Stimulated activated CD4-positive, alpha-beta T cell treated with anti-CD3 and anti-CD28 coated beads, Interleukin-15, amount 100 ng/mL, for 24 hours (primary cell): Measurements from ENCODE around the gene SOCS7.
A peak's percentile ranks its signal among the peaks of the same experiment; 100 is the strongest.

Source experiments
- DNase-seq: peaks from one replicate; pipeline ENCODE4 v3.0.0-alpha.2; 2020

SOCS7 gene

DNA sequence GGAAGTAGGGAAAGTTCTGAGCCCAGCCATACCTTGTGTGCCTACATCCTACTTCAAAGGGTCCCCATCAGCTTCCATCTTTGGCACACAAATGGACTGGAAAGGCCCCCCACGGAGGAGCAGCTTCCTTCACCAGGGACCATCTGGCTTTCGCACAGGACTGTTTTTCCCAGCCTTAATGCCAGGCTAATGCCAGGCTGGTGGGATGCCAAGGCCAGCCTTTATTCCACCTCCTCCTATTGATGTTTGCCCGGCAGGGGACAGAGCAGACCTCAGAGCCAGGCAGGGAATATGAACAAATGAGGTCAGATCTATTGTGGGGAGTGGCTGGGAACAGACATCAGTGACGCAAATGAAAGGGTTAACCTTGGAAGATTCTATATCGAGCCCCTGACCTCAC lies 13.6 kb upstream of the SOCS7 start:
- DNase-seq, result no peak

DNA sequence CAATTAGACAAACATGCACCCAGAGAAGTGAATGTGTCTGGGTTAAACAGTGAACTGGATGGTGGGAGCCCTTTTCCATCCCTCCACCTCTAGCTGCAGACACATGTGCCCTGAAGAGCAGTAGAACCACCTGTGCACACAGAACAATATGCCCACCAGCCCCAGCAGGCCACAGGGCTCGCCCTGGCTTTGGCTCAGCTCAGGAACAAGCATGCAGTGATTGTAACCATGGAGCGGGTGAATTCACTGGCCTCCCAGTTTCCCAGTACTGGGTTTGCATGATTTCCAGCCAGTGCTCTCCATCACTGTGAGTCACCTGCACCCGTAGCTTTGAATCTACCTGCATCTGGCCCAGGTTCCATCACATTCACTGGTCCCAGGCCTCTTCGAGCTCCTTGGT lies 13.1 kb upstream of the SOCS7 start:
- DNase-seq, result no peak

DNA sequence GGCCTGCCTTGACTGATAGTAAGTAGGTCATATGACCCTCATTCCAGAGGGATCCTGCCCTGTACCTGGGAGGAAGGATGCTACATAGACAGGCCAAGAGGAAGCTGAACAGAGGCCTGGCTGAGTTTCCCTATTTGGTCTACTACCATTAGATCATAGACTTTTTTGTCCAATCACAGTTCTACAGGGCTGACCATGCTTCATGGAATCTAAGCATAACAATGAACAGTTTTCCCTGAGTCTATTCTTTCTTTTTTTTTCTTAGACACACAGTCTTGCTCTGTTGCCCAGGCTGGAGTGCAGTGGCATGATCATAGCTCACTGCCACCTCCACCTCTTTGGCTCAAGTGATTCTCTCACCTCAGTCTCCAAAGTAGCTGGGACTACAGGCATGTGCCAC lies 11.8 kb upstream of the SOCS7 start:
- no peak for DNase-seq

DNA sequence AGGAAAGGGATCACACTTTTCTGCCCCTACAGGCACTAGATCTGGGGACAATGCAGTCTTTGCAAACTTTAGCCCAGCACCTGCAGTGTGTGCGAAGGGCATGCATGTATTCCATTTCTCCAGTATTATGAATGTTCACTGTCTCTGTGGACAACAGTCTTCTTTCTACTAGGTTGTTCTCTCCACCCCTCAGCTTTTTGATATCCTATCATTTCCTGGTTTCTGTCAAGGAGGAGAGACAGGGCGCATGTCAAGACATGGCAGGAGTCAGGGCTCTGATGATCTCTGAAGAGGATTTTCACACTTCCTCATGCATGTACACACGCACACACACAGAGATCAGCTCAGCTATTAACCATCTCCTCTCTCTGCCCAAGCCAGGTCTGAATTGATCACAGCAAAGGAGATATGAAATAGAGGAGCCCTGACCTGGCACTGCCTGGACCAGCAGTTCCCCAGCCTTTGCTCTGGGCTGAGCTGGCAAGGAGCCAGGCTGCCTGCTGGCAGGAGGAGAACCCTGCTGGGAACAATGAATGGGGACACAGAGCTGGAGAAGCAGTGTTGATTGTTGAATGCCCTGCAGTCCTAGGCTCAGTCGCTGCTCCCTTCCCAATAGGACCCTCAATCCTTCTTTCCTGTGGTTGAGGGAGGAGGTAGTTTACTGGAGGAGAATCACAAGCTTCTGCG lies 10.5 kb upstream of the SOCS7 start:
- DNase-seq, result no peak

DNA sequence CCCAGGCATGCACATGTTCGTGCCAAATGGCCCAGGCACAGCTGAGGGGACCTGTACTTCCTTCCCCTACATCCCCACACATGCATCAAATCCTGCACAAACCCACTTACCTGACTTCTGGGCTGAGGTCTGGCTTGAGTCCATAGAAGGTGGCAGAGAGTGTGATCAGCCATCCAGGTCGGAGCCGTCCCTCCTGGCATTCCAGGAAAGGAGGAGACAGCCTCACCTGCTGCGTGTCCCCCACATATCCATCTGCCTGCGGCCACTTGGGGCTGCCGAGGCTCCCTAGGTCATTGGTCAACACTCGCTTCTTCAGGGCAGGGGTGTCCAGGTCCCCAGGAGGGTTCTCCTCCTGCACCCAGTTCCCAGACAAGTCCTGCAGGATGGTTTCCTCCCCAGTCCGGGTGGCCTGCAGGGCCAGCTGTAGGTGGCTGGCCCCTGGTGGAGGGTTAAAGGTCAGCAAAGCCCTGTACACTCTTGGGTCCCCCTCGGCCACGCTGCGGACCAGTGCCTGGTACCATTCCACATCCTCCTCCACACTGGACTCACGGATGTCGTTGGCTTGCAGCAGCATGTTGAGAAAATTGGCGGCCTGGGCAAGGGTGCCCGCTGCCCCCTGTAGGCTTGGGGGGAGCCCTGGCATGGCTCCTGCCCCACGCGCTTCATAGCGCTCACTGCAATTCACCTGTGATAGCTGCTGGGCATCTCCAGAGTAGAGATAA lies 8.6 kb upstream of the SOCS7 start:
- DNase-seq, result no peak

DNA sequence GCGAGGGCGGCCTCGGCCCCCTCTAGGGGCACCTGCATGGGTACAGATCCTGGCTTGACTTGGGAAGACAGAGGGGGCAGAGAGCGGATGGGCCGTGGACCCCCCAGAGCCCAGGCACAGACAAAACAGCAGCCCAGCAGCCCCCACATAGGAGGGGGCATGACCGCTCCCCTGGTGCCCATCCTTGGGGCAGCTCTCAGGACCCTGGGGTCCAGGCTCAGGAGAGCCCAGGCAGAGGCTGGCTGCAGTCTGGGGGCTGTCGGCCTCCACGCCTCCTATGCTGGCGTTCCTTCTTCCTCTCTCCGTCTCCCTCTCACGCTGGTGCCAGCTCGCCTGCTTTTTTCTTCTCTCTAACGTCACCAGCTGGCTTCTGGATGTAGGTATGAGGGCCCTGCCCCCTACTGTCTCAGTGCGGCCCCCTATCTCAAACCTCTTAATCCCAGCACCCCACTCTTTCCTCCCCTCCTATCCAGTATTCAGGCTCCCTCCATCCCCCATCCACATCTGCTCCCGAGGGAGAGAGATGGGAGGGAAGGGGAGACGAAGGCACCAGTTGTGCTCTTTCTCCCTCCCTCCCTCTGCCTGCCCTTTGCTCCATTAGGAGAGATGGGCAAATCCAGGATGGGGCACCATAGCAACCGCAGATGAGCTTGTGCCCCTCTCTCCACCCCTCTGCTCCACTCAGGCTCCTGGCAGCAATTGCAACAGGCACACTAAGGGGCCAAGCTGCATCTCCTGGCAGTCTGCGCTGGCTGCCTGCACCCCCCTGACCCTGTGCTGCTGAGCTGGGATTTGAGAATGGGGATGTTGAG lies 7.8 kb upstream of the SOCS7 start, which contains the start of gene GPR179:
GPR179 (minus strand) TSS at position 349 of the 812 bp plus-strand sequence; CDS start at position 182, 167 bp downstream.
- DNase-seq, result no peak

DNA sequence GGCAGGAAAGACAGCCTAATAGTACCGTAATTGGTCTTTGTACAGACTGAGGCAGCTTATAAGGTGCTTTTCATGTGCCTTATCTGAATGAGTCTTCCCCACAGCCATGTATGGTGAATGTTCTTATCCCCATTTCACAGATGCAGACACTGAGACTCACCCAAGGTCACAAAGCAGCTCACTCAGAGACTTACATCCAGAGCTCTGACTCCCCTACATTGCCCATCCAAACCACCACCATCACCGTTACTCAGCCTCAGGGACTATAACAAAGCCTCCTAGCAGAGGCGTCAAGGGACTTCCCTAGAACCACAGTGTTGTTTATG lies 7.3 kb upstream of the SOCS7 start:
- DNase-seq, result no peak

DNA sequence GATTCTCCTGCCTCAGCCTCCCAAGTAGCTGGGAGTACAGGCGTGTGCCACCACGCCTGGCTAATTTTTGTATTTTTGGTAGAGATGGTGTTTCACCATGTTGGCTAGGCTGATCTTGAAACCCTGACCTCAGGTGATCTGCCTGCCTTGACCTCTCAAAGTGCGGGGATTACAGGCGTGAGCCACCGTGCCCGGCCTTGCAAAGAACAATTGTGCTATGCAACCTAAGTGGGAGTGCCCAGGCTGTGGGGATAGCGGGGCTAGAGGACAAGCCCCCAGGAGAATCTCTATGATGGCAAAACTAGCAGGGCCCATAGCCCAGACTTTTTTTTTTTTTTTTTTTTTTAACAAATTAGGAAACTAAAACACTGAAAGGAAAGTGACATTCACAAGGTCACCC lies 5.9 kb upstream of the SOCS7 start:
- DNase-seq, result no peak

DNA sequence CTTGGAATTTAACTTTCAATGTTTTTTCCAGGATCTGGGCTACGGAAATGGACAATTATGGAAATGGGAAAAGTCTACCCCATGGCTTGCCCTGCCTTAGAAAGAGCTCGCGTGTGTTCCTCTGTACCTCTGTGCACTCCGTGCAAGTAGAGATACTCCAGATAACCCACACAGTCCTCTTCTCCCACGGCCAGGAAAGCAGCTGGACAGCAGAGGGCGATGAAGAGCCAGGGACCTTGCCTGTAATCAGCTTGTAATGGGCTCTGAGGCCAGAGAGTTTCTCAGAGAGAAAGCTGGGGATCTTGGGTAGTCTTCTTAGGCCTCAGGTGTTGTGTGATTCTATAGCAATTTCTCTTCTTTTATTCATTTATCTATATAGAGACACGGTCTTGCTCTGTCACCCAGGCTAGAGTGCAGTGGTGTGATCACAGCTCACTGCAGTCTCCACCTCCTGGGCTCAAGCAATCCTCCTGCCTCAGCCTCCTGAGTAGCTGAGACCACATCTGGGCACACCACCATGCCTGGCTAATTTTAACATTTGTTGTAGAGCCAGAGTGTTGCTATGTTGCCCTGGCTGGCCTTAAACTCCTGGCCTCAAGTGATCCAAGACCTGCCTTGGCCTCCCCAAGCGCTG lies 2.4 kb upstream of the SOCS7 start:
- peak; percentile 89 for DNase-seq

DNA sequence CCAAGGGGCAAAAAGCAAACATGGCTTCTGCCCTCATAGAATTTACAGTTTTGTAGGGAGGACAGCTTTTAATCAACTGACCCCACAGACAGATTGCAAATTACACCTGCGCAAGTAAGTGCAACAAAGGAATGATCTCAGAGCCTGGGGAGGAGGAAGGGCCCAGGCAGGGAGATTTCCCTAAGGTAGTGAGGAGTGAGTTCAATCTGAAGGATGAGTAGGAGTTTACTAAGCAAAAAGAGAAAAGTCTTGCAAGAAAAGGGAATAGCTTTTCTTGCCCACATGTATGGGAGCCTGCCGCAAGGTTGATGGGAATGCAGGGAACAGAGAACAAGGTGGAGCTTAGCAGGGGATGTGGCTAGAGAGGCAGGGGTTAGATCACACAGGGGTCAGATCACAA lies 1.6 kb upstream of the SOCS7 start:
- DNase-seq, result no peak

DNA sequence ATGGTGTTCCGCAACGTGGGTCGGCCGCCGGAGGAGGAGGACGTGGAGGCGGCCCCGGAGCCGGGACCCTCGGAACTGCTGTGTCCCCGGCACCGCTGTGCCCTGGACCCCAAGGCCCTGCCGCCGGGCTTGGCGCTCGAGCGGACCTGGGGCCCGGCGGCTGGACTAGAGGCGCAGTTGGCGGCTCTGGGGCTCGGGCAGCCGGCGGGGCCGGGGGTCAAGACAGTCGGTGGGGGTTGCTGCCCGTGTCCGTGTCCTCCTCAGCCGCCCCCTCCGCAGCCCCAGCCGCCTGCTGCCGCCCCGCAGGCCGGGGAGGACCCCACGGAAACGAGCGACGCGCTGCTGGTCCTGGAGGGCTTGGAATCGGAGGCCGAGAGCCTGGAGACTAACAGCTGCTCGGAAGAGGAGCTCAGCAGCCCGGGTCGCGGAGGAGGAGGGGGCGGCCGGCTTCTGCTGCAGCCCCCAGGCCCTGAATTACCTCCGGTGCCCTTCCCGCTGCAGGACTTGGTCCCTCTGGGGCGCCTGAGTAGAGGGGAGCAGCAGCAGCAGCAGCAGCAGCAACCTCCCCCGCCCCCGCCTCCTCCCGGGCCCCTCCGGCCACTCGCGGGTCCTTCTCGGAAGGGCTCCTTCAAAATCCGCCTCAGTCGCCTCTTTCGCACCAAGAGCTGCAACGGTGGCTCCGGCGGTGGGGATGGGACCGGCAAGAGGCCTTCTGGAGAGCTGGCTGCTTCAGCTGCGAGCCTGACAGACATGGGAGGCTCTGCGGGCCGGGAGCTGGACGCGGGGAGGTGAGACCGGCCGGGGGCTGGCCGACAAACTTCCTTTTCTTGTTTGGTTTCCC lies 821 bp downstream of the SOCS7 start:
- DNase-seq, result peak; percentile 34

DNA sequence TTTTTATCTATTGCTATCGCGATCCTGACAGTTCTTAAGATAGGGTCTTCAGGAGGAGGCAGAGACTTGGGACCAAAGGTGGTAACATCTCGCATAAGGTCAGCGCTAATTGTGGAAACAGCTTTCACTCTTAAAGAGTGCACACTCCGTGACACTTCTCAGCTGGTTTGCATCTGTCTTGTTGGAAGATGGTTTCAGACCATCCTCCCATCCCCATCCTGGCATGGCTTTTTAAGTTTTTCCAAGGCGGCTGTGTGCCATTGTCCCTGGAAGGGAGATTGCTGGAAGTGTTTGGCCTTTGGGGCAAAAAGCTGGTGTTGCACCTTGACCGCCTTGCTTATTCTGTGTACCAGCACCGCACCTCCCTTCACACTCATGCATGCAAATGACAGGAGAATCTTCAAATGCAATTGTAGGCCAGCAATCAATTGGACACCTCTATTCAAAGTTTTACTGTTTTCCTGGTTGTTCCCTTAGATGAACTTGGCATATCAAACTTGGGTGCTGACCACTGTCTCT lies 1.5 kb downstream of the SOCS7 start:
- DNase-seq, result no peak

DNA sequence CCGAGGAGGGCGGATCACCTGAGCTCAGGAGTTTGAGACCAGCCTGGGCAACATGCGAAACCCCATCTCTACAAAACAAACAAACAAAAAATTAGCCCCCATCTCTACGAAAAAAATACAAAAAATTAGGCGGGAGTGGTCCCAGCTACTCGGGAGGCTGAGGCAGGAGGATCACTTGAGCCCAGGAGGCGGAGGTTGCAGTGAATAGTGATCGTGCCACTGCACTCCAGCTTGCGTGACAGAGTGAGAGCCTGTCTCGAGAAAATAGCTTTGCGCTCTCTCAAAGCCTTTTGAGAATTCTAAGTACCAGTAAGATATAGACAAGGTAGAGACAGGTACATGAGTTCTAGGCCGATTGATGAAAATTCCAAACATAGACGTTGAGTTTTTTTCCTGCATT lies 2.0 kb downstream of the SOCS7 start:
- no peak for DNase-seq

DNA sequence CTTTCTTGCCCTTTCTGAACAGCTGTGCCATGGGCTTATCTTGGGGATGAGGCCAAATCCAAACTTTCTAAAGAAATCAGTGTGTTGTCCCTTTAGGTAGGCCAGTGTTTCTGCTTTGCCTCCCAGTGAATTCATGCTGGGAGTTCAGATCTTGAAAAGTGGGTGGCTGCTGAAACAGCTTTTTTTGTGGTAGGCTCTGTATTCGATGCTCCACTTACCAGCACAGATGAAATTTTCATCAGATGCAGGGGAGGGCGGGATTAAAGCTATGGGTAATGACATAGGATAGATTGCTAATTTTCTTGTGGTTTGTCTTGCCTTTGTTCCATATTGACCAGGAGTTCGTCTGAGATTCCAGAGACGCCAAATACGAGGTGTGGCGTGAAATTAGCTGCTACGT lies 2.8 kb downstream of the SOCS7 start:
- DNase-seq, result no peak

DNA sequence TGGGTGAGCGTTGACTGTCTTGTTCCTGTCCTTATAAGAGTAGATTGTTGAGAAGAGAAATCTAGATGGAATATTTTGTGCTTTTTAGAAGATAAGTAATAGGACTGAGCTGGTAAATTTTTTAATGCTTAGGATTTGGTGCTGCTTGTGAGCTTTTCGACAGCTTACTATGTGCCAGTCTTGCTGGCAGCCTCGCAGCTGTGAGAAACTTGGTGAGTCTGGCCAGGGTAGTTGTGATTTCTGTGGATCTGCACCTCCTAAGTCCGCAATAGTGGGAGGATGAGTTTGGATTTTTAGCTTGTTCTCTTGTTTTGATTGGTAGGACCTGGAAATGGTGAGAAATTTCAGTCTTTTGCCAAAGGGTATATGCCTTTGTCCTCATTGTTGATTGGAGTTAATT lies 3.6 kb downstream of the SOCS7 start:
- DNase-seq, result no peak

DNA sequence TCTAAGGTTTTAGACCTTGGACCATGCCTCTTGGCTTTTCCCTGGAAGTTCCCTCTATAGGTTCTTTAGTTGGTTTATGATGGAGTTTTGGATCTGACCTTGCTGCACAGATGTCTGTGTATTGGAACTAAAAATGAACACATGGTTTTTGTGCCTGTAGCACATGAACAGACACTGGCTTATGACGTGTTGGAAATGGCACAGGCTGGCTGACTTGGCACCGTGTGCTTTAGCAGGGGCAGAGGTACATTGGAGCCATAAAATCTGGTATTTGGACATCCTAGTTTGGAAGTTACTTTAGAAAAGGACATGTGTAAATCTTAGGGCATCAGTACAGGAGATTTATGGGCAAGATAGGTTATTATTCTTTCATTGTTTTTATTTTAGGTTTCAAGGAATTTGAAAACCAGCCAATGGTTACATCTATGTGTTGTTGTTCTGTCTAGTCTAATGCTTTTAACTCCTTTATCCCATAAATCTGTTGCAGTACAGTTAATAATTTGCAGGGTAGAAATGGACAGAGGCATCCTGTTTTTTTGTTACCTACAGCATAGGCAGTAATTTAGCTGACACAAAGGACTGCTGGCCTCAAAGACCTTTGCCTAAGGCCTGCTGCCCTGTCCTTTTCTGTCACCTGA lies 6.0 kb downstream of the SOCS7 start:
- no peak for DNase-seq

DNA sequence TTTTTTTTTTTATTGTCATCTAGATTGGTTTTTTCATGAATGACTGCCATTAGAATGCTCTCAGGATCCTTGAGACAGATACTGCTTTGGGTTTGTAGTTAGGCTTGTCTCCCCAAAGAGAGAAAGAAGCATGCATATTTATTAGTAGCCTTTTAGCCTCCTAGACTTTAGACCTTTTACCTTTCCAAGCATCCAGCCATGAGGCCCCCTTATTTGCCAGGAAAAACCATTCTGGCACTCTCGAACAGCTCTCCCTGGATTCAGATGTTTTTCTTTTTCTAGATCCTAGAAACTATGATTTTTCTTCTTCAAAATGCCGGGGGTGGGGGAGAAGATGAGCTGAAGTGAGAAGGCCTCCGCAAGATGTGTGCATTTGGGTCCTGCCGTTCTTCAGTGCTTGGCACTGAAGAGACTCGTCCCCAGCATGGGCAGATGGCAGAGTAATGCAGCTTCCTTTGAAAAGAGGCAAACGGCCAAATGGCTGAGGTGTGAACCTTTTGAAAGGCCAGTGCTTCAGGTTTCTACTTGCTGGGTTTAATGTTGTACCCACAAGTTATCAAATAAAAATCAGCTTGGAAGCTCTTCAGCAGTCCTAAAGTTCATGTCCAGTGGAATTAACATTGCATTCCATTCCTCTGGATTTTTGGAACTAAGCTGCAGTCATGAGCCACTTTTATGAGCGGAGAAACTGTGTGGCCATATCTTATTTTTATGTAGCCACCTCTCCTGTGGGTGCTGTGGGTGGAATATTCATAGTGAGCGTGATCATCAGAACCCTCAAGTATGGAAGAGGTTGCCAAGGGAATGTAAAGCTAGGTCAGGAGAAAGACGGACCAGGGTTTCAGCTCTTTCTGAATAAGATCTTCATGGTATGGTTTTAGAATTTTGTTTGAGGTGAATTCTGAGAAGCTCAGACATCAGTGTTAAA lies 7.2 kb downstream of the SOCS7 start:
- no peak for DNase-seq

DNA sequence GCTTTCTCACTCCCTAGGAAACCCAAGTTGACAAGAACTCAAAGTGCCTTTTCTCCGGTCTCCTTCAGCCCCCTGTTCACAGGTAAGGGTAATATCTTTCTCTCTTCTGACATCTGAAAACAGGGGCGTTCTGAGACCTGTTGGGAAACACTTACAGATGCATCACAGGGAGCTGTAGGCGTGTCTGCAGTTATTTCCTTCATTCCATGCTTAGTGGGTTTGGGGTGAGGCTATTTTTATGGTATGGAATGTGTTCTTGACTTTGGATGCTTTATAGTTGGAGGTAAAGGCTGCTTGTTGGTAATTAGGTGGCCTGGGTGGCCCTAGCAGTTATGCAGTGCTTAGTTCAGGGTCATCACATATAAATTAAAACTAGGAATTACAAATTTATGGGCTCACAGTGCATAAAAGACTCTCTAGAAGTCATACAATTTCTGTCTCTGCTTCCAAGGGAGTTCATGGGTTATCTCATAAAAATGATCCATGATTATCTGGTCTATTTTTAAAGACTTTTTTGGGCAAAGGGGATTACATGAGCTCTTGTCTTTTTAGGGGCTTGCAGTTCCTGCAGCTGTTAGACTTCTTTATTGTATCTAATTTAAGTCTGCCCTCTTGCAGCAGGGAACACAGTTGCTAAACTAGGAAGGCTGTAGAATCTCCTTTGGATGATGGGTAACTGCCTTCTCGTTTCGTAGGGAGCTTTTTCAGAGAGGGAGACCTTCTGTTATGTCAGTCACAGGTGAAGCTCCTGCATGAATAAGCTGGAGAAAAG lies 10.2 kb downstream of the SOCS7 start:
- no peak for DNase-seq

DNA sequence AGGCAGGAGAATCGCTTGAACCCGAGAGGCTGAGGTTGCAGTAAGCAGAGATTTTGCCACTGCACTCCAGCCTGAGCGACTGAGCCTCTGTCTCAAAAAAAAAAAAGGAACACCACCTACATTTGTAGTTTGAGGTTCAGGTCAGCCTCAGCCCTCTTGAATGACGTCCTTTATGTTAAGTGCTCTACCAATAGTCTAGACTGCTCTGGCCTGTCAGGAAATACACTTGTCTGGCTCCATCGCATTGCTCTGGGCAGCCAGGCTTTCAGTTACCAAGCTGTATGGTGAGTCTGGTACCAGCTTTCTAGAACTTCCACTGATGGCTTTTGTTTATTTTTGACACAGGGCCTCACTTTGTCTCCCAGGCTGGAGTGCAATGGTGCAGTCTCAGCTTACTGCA lies 11.4 kb downstream of the SOCS7 start:
- no peak for DNase-seq

DNA sequence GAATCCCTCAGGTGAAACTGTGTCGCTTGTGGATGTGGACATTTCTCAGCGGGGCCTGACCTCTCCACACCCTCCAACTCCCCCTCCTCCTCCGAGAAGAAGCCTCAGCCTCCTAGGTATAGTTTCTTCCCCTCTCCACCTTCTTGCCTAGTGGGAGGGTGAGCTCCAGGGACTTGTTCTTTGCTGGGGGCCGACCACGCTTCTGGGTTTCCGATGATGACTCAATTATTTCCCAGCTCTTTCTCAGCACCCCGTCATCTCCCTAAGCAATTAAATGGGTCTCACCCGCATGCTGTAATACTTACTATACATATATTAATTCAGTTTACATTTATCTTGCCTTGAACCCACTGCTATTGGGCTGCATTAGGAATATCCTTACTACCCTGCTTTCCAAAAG lies 13.1 kb downstream of the SOCS7 start:
- DNase-seq, result no peak
